AG09309 (cell line): ENCODE measurements around the gene CACTIN.

ENCODE experiments used
- DNase-seq: peaks from one replicate; pipeline ENCODE4 v3.0.0-alpha.2; 2010; ENCODE audit warnings: low read depth
- H3K4me3 ChIP-seq: 2 replicates; pipeline ENCODE4 v1.5.1; 2011; ENCODE audit warnings: mild to moderate bottlenecking, low read depth, low read length, moderate library complexity; ENCODE audit not compliant: control insufficient read depth
- CTCF ChIP-seq: IDR thresholded peaks from 2 replicates; pipeline ENCODE4 v1.5.1; 2011; ENCODE audit warnings: mild to moderate bottlenecking, low read depth, low read length, inconsistent platforms; ENCODE audit not compliant: insufficient read depth, control insufficient read depth; ENCODE audit errors: missing control alignments

Gene CACTIN

GRCh38 chr19:3642296-3642695 is 15.7 kb upstream of the CACTIN start:
- H3K4me3 ChIP-seq: no peak overlapping the region
- no peak for DNase-seq
- TF ChIP-seq CTCF: no peak

GRCh38 chr19:3641515-3642269 is 15.1 kb upstream of the CACTIN start:
- H3K4me3 ChIP-seq: no peak overlapping the region
- TF ChIP-seq CTCF: no peak
- DNase-seq: no peak

- TF ChIP-seq CTCF: no peak
- no peak overlapping the region for H3K4me3 ChIP-seq
- DNase-seq: no peak
These were observed 12.9 kb upstream of the CACTIN start for GRCh38 chr19:3639479-3639878.

- H3K4me3 ChIP-seq: no peak overlapping the region
- no peak for TF ChIP-seq CTCF
- DNase-seq: no peak
These were observed 11.9 kb upstream of the CACTIN start for GRCh38 chr19:3638208-3639193.

GRCh38 chr19:3637621-3638020 is 11.0 kb upstream of the CACTIN start:
- no peak for TF ChIP-seq CTCF
- DNase-seq: no peak
- H3K4me3 ChIP-seq: no peak overlapping the region

GRCh38 chr19:3636962-3637361 is 10.4 kb upstream of the CACTIN start:
- H3K4me3 ChIP-seq: no peak overlapping the region
- TF ChIP-seq CTCF: no peak
- no peak for DNase-seq
